HCT116 (cell line): ENCODE measurements around the gene MSRB3.

Experiments
- CTCF ChIP-seq, 3 experiments: fragments of 200-600 bp in 1 of 3; sonication (generic) in 1 of 3; IDR thresholded peaks in 2 of 3; conservative IDR thresholded peaks in 1 of 3; 2 replicates each; pipeline ENCODE4 v1.5.1; 2012 to 2017; ENCODE audit warnings: low read depth in 2 of 3, low read length in 2 of 3, antibody characterized with exemption in 1 of 3, borderline replicate concordance in 1 of 3, control low read depth in 1 of 3, mild to moderate bottlenecking in 1 of 3, mixed read lengths in 1 of 3, mixed run types in 1 of 3, moderate library complexity in 1 of 3; ENCODE audit not compliant: insufficient read depth in 1 of 3
- EGR1 ChIP-seq: IDR thresholded peaks from 2 replicates; pipeline ENCODE4 v1.6.1; 2012; ENCODE audit warnings: low read depth
- EZH2 ChIP-seq: fragments of 200-600 bp; sonication (generic); IDR thresholded peaks from 2 replicates; pipeline ENCODE4 v1.6.1; 2017; ENCODE audit warnings: antibody characterized with exemption, mixed run types
- EZH2phosphoT487 ChIP-seq: fragments of 200-600 bp; IDR thresholded peaks from 2 replicates; pipeline ENCODE4 v1.6.1; 2018; ENCODE audit warnings: antibody characterized with exemption, borderline replicate concordance
- MAX ChIP-seq: IDR thresholded peaks from 2 replicates; pipeline ENCODE4 v1.6.1; 2012
- POLR2A ChIP-seq: IDR thresholded peaks from 2 replicates; pipeline ENCODE4 v1.7.0; 2011; ENCODE audit warnings: borderline replicate concordance; ENCODE audit not compliant: insufficient read depth, insufficient read length; ENCODE audit errors: extremely low read depth
- POLR2AphosphoS5 ChIP-seq: IDR thresholded peaks from 2 replicates; pipeline ENCODE4 v1.6.1; 2011; ENCODE audit warnings: mild to moderate bottlenecking, low read depth, low read length, moderate library complexity
- RAD21 ChIP-seq: IDR thresholded peaks from 2 replicates; pipeline ENCODE4 v1.6.1; 2012; ENCODE audit warnings: low read depth, mild to moderate bottlenecking

- TF ChIP-seq CTCF (IDR thresholded peaks at IDR 0.05 in 2 of 3, conservative IDR thresholded peaks at IDR 0.05 in 1 of 3; ENCODE audit: borderline replicate concordance in 1 of 3, insufficient read depth in 1 of 3, low read depth in 2 of 3, low read length in 2 of 3) (no peak), RAD21 (no peak), EGR1 (no peak), POLR2A (no peak), MAX (no peak), EZH2phosphoT487 (no peak), EZH2 (no peak), POLR2AphosphoS5 (no peak)
These were observed 16.3 kb downstream of the MSRB3 start for GRCh38 chr12:65294641-65295262.
